22Rv1 (cell line): ENCODE data around the gene ACOXL.

Source experiments
- H3K27ac ChIP-seq: fragments of 450-650 bp; 2 replicates; pipeline ENCODE4 v1.5.1; 2017
- CTCF ChIP-seq: fragments of 450-650 bp; IDR thresholded peaks from 2 replicates; pipeline ENCODE4 v1.5.1; 2017; ENCODE audit warnings: mild to moderate bottlenecking
- ZFX ChIP-seq: fragments of 450-650 bp; IDR thresholded peaks from 2 replicates; pipeline ENCODE4 v1.6.1; 2017; ENCODE audit warnings: antibody characterized with exemption, borderline replicate concordance

The ACOXL gene

GRCh38 chr2:110891626-110892025 is 159.3 kb downstream of the ACOXL start:
- TF ChIP-seq CTCF, result no peak
- H3K27ac ChIP-seq, result no peak overlapping the region

GRCh38 chr2:110896226-110896625 is 163.9 kb downstream of the ACOXL start:
- H3K27ac ChIP-seq, result no peak overlapping the region
- TF ChIP-seq CTCF (no peak), ZFX (no peak)

- H3K27ac ChIP-seq, result no peak overlapping the region
- no peak for TF ChIP-seq CTCF
- no peak for TF ChIP-seq ZFX
These were observed 165.6 kb downstream of the ACOXL start for GRCh38 chr2:110897966-110898365.

GRCh38 chr2:110900191-110900590 is 167.8 kb downstream of the ACOXL start:
- H3K27ac ChIP-seq, result no peak overlapping the region
- TF ChIP-seq CTCF (no peak), ZFX (no peak)

- no peak overlapping the region for H3K27ac ChIP-seq
- TF ChIP-seq CTCF, result no peak
These were observed 171.2 kb downstream of the ACOXL start for GRCh38 chr2:110903548-110903947.

- no peak overlapping the region for H3K27ac ChIP-seq
- no peak for TF ChIP-seq ZFX
- no peak for TF ChIP-seq CTCF
These were observed 171.9 kb downstream of the ACOXL start for GRCh38 chr2:110904116-110904778.

- TF ChIP-seq CTCF, result no peak
- no peak overlapping the region for H3K27ac ChIP-seq
These were observed 172.4 kb downstream of the ACOXL start for GRCh38 chr2:110904779-110905148.
